Mucosa of descending colon (tissue), 3 donors: ENCODE results near the gene FAM111B. TPM values are rescaled to one million over a fixed set of nuclear protein-coding genes. Genes with fewer than 3 reads are reported as not detected.
"Not testable (repeated sequence)": the region's sequence is repeated elsewhere in the genome, so short reads cannot be mapped to it uniquely, and the experiment has no call there.

Source experiments
- ATAC-seq: fragments of 200-7000 bp; cut with Tn5 transposase; one replicate; pipeline ENCODE4 v1.9.1; 2020; ENCODE audit warnings: mild to moderate bottlenecking, moderate library complexity
- DNase-seq, 3 donors: peaks; one replicate each; pipeline ENCODE4 v3.0.0-alpha.2; 2020
- H3K36me3 ChIP-seq: fragments of 200-600 bp; one replicate; pipeline ENCODE4 v1.8.0; 2021; ENCODE audit warnings: low read depth, mild to moderate bottlenecking
- H3K4me1 ChIP-seq: fragments of 200-600 bp; one replicate; pipeline ENCODE4 v1.8.0; 2021; ENCODE audit warnings: low read depth, mild to moderate bottlenecking
- H3K4me3 ChIP-seq: fragments of 200-600 bp; one replicate; pipeline ENCODE4 v1.8.0; 2021; ENCODE audit warnings: mild to moderate bottlenecking
- H3K9me3 ChIP-seq: fragments of 200-600 bp; one replicate; pipeline ENCODE4 v1.8.0; 2021; ENCODE audit warnings: mild to moderate bottlenecking
- CTCF ChIP-seq: fragments of 200-600 bp; IDR thresholded peaks from one replicate; pipeline ENCODE4 v1.8.0; 2022; ENCODE audit warnings: antibody characterized with exemption, mild to moderate bottlenecking
- intact Hi-C, 2 donors: fragments of 100-400 bp; cut with DNase I in 1 of 2; cut with micrococcal nuclease in 1 of 2; formaldehyde crosslinking; loops; one replicate each; pipeline versions ENCODE4 v1.11.0 to v1.11.1; 2022; cut with DNase I, micrococcal nuclease
- total RNA-seq, 3 donors: library from RNA; stranded (reverse); fragmentation: NEBNext Ultra II Directional in 2 of 3; extraction: Animal tissue kit (Norgen Biotek cat#: 25700) in 2 of 3; gene quantifications; one replicate each; pipeline versions ENCODE4 v1.2.1 to v1.2.4, GENCODE V29; 2021 to 2023
- donor health status: DM: no; HTN: no; CAD: no; lungs with moderate emphysema.
- donor health status: DM: no; HTN: no; CAD: no.
- donor health status: DM: no; HTN: yes; CAD: no.

The FAM111B gene
- total RNA-seq, 3 donors from 2014 or later, result 1.8 to 7.8 (median 2.5) TPM

- H3K36me3 ChIP-seq, result no peaks in the 10 kb centered on the region
- no peaks in the 10 kb centered on the region for H3K4me1 ChIP-seq
- H3K4me3 ChIP-seq, result no peak overlapping the region
- intact Hi-C loops, result no loop called here
- DNase-seq, result no peak
- no peak for ATAC-seq
- TF ChIP-seq CTCF, result no peak
- H3K9me3 ChIP-seq, result no peaks in the 10 kb centered on the region
Observed at GRCh38 chr11:59069087-59069486, 38.0 kb upstream of the FAM111B start.

- peak in 1 of 3 donors; percentile 41 for DNase-seq
- Histone ChIP-seq H3K9me3 (no peaks in the 10 kb centered on the region), H3K36me3 (no peaks in the 10 kb centered on the region), H3K4me3 (no peak overlapping the region), H3K4me1 (no peaks in the 10 kb centered on the region)
- peak; percentile 47 for ATAC-seq
- intact Hi-C loops, result no loop called here
- TF ChIP-seq CTCF, result no peak
Observed at GRCh38 chr11:59076876-59077571, 30.0 kb upstream of the FAM111B start.

GRCh38 chr11:59078435-59078834 lies 28.6 kb upstream of the FAM111B start:
- ATAC-seq (no peak), DNase-seq (no peak)
- intact Hi-C loops, result no loop called here
- no peak for TF ChIP-seq CTCF
- Histone ChIP-seq H3K4me3 (no peak overlapping the region), H3K36me3 (no peaks in the 10 kb centered on the region), H3K4me1 (no peaks in the 10 kb centered on the region), H3K9me3 (no peaks in the 10 kb centered on the region)

- ATAC-seq, result no peak
- no peak for DNase-seq
- Histone ChIP-seq H3K4me3 (no peak overlapping the region), H3K36me3 (no peaks in the 10 kb centered on the region), H3K9me3 (no peaks in the 10 kb centered on the region), H3K4me1 (no peaks in the 10 kb centered on the region)
- intact Hi-C loops, result no loop called here
- no peak for TF ChIP-seq CTCF
Observed at GRCh38 chr11:59079086-59079485, 28.0 kb upstream of the FAM111B start.

- intact Hi-C loops, H3K36me3 ChIP-seq, ATAC-seq, H3K9me3 ChIP-seq, DNase-seq, H3K4me3 ChIP-seq, H3K4me1 ChIP-seq: not testable (repeated sequence)
Observed at GRCh38 chr11:59080421-59080820, 26.6 kb upstream of the FAM111B start.

GRCh38 chr11:59081430-59082020 lies 25.5 kb upstream of the FAM111B start:
- H3K9me3 ChIP-seq, DNase-seq, H3K4me1 ChIP-seq, H3K36me3 ChIP-seq, H3K4me3 ChIP-seq, ATAC-seq, intact Hi-C loops: not testable (repeated sequence)

GRCh38 chr11:59086007-59086406 lies 21.0 kb upstream of the FAM111B start, which contains the start of gene GLYATL1B:
Gene GLYATL1B (plus strand): TSS chr11:59086307. CDS start chr11:59086307, 0 bp downstream.
- ATAC-seq, H3K4me1 ChIP-seq, intact Hi-C loops, DNase-seq, H3K9me3 ChIP-seq, H3K36me3 ChIP-seq, H3K4me3 ChIP-seq: not testable (repeated sequence)
